NCI-H128 (cell line): Measurements from ENCODE around the gene CLSTN1.
"Not testable (repeated sequence)": the region's sequence is repeated elsewhere in the genome, so short reads cannot be mapped to it uniquely, and the experiment has no call there.

Experiments used
- DNase-seq: peaks from one replicate; lab custom pipeline; 2025; ENCODE audit not compliant: unreplicated experiment; lab: John Stamatoyannopoulos, UW

The CLSTN1 gene

GRCh38 chr1:9826616-9827015, 2.9 kb upstream of the CLSTN1 start:
- no peak for DNase-seq

DNA sequence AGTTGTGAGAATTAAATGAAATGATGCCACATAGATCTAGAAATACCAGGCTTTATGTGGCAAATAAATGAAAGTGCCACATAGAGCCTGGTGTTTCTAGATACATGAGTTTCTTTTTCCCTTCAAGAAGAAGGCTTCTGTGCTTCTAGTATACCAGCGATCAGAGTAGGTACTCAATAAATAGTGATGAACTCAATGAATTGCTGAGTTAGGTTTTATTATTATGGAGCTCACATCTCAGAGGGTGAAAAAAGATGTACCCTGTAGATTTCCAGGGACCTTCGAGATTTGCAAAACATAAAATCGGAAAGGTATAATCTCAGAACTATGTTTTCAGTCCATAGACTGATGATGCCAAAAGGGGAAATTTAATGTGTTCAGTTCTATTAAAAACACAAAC, 2.3 kb upstream of the CLSTN1 start:
- no peak for DNase-seq

DNA sequence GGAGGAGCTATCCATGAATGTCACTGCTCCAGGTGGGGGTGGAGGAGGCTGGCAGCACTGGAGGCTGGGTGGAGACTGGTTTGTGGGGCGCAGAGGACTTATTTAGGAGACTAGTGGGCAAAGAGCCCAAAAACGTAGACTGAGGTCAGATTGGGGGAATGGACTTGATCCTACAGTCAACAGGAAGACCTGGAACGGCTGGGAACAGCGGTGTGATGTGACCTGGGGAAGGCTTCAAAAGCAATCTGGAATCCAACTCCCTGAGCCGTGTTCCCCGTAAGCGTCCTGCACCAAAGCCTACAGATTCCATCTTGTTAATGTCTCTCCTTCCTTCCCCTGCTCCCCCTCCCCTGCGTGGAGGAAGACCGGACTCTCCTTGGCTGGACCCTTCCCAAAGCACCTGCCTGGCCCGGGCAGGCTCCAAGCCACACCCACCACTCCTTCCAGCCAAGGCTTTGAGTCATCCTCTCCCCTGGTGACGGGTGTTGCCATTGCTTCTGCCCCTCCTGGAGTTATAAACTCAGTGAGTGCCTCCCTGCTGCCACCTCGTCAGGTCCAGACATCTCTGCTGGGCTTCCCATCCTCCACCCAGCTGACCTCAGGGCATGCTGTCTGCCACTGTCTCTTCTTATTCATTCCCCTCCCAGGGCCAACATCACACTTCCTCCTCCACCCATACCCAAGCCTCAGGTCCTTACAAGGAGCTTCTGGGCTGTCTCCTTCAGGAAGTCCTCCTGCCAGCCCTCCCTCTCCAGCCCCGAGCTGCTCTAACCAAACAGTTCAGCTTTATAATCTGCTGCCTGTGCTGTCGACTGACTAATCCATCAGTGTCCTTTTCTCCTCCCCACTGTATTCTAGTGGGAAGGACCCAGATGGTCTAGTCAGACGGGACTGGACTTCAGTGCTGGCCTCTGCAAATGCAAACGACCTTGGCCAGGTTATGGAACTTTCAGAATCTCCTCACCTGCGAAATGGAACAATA, 1.6 kb upstream of the CLSTN1 start:
- no peak for DNase-seq

DNA sequence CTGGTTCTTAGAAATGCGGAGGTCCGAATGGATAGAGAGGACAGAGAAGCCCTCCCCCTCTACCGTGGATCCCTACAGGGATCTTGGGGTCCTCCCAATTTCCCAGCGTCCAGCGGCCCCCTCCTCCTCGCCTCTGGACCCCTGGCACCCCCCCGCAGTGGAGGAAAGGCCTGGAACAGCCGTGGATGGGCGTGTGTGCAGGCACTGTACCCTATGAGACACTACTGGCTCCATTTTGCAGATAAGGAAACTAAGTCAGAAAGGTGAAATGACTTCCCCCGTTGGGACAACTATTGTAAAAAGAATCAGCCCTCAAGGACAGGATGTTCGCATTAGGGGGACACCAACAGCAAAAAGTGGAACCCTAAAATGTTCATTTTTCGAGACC, 931 bp upstream of the CLSTN1 start:
- no peak for DNase-seq

GRCh38 chr1:9823693-9823942, 147 bp downstream of the CLSTN1 start:
- no peak for DNase-seq

DNA sequence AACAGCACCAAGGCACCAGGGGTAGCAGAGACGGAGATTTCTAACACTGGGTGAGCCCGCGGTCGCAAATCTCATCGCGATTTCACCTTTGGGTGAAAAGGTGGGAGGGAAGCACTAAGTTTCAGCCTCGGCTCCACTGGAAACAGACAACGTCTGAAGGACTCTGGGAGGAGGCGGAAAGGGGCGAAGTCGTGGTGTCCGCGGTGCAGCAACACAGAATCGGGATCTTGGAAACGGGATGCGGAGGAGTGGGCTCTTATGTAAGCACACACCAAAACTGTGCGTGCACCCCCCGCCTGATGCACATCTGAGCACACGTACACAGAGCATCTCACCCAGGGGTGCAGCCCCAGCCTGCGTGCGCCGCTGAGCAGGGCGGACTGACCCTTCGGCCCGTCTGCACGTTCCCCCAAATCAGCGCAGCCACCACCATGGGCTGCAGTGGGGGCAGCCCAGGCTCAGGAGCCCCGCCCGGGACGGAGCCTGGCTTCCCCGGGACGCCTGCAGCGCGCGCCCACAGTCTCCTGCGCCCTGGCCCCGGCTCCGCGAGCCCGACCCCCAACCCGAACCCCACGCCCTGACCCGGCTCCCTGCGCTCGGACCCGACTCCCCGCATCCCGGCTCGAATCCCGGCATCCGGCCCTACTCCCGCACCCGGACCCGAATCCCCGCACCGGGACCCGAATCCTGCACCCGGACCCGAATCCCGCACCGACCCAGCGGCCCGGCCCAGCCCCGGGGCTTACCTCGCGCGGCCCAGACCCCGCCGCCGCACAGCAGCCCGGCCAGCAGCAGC, 670 bp downstream of the CLSTN1 start:
- DNase-seq: no peak

- DNase-seq: no peak
Observed at GRCh38 chr1:9822490-9822889, 1.3 kb downstream of the CLSTN1 start.

GRCh38 chr1:9821710-9822109, 2.1 kb downstream of the CLSTN1 start:
- DNase-seq: no peak

DNA sequence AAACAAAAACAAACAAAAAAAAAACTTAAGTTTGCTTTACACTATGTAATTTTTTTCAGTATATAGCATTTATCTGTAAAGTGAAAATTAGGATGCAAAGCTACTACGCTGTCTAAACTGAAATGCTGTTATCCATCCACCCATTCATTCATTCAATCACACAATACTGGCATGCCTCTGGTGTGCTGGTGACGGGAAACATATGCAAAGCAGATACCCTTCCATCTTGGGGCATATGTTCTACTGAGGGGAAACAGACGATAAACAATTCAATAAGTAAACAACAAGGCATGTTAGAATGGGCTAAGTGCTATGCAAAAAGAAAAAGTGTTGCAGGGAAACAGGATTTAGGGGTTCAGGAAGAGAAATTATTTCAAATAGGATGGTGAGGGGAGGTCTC, 3.2 kb downstream of the CLSTN1 start:
- no peak for DNase-seq

GRCh38 chr1:9817734-9818133, 6.0 kb downstream of the CLSTN1 start:
- no peak for DNase-seq

DNA sequence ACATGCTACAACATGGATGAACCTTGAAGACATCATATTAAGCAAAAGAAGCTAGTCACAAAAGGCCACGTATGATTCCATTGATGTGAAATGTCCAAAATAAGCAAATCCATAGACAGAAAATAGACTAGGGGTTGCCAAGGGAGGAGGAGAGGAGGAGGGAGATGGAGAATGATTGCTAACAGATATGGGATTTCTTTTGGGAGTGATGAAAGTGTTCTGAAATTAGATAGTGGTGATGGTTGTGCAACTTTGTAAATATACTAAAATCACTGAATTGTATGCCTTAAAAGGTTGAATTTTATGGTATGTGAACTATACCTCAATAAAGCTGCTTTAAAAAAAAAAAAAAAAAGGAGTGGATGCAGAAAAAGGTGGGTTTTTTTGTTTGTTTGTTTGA, 7.6 kb downstream of the CLSTN1 start:
- no peak for DNase-seq

DNA sequence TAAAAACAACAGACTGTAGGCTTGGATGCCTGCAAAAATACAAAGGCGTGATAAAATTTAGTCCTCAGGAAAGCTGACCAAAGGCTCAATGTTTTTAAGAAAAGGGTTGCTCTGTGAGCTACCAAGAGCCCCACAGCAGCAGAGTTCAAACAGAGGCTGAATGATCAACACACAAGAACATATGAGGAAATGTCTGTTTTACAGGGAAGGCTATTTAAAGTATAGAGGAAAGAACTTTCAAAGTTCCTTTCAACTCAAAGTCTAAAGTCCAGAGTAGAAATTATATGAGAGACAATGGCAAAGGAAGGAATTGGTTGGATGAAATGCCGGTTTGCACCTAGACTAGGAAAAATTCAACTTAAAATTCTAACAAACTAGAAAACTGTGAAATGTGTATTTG, 8.6 kb downstream of the CLSTN1 start:
- DNase-seq: no peak

GRCh38 chr1:9814619-9815018, 9.1 kb downstream of the CLSTN1 start:
- DNase-seq: no peak

DNA sequence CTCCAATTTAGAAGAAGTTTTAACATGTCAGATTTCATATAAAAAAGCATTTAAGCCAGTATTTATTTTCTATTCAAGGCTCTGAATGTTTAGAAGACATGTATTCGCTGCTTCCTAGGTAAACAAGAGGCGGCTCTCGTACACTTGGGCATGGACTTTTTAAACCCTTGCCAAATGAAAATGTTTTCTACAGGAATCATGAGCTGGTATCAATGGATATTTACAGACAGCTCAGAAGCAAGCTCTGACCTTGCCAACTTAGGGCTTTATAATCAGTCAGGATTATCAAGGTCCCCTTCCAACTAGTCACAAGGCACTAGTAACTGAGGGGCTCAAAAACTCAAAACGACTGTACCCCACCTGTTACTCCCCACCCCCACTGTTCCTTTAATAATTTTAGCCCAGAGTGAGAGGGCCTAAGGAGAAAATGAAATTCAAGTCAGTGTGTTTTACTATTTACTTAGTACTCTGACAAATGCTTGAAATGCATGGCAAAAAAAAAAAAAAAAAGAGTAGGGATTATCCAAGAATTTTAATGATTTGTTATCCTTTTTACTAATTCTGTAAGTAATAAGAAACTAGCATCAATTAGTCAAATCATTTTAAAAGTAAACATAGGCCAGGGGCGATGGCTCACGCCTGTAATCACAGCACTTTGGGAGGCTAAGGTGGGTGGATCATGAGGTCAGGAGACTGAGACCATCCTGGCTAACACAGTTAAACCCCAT, 12.4 kb downstream of the CLSTN1 start:
- DNase-seq: no peak

DNA sequence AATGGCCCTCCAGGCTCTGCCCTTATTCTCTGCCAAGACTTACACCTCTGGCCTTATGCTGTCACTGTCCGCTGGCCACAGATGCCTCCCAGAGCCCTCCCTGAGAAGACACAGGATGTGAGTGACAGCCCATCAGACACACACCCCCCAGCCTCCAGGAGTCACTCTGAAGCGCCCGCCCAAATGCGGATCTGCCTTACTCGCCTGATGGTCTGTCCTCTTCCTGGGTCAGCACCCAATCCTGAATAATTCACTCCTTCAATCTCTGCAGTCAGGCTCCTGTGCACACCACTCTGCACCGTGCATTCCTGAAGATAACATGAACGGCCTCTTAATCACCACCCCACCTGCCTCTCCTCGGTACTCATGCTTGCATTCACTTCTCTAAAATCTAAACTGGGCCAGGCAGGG, 14.7 kb downstream of the CLSTN1 start:
- no peak for DNase-seq

GRCh38 chr1:9808459-9808858, 15.3 kb downstream of the CLSTN1 start:
- DNase-seq: no peak

GRCh38 chr1:9807541-9807940, 16.2 kb downstream of the CLSTN1 start:
- no peak for DNase-seq

GRCh38 chr1:9805972-9806371, 17.8 kb downstream of the CLSTN1 start:
- DNase-seq: not testable (repeated sequence)

DNA sequence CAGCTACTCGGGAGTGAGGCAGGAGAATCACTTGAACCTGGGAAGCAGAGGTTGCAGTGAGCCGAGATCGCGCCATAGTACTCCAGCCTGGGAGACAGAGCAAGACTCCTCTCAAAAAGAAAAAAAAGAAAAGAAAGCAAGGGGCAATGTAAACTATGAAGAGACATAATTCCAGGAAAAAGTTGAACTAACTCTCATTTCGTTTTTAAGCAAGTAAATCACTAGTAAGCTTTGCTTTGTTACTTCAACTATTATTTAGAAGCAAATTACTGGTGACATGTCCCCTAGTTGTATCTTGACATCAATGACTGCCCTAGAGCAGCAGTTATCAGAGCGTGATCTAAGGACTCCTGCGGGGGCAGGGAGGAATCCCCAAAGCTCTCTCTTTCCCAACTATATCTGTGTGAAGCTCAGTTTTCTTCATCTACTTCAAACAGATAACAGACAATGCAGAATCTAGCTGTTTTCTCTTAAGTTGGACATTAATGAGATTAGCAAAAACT, 18.7 kb downstream of the CLSTN1 start:
- no peak for DNase-seq

DNA sequence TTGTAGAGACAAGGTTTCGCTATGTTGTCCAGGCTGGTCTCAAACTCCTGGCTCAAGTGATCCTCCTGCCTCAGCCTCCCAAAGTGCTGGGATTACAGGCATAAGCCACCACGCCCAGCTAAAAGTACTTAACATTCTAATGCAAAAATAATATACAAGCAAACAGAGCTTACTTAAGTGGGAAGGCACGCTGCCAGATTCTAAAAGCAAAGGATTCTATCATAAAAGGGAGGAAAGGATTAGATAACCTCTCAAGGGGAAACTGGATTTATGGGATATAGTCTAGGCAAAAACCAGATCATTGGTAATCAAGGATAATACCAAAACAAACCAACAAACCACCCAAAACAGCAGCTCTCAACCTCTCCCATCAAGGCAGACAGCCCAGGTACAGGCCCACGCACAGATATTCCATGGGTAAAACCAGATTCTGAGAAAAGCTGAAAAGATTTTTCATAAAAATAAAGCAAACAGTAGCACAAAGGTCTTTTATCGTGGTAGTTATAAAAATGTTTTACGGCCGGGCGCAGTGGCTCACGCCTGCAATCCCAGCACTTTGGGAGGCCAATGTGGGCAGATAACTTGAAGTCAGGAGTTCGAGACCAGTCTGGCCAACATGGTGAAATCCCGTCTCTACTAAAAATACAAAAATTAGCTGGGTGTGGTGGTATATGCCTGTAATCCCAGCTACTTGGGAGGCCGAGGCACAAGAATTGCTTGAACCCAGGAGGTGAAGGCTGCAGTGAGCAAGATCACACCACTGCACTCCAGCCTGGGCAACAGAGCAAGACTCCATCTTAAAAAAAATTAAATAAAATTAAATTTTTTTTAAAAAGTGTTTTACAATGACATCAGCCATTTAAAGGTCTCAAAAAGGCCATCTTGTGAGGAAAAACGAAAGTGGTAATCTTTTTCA, 20.5 kb downstream of the CLSTN1 start:
- not testable (repeated sequence) for DNase-seq
